HCT116 (cell line): ENCODE measurements around the gene CTSG. TPM values are rescaled to one million over a fixed set of nuclear protein-coding genes. Genes with fewer than 3 reads are reported as not detected.
"Not testable (repeated sequence)": the region's sequence is repeated elsewhere in the genome, so short reads cannot be mapped to it uniquely, and the experiment has no call there.

Experiments used
- ATAC-seq: fragments of 200-7000 bp; cut with Tn5 transposase; 2 replicates; pipeline ENCODE4 v1.9.1; 2020; ENCODE audit warnings: mild to moderate bottlenecking, moderate library complexity
- BruUV-seq: library from RNA; stranded (reverse); fragments of 400-500 nt; replicated peaks from 2 replicates; lab custom pipeline; 2021; lab: Mats Ljungman, UMichigan
- CTCF ChIA-PET: fragments of 300-600 bp; sonication (Branson Sonifier 250); formaldehyde crosslinking; loops from one replicate; lab custom pipeline; 2021; ENCODE audit warnings: antibody characterized with exemption; lab: Charles Lee
- POLR2A ChIA-PET: fragments of 300-600, 350-600 bp; sonication (Branson Sonifier 250); formaldehyde crosslinking; loops from one replicate; lab custom pipeline; 2021; ENCODE audit warnings: antibody characterized with exemption; lab: Charles Lee
- RAD21 ChIA-PET, 2 experiments: fragments of 300-600 bp; sonication (Branson Sonifier 250); formaldehyde crosslinking; loops; one replicate each; lab custom pipeline; 2023; ENCODE audit warnings: low total read pairs in 2 of 2; ENCODE audit not compliant: uncharacterized antibody in 2 of 2, unreplicated experiment in 2 of 2, low non-redundant PET in 1 of 2; lab: Charles Lee
- DNase-seq: peaks from one replicate; pipeline ENCODE4 v3.0.0-alpha.2; 2010; ENCODE audit warnings: low read depth, low spot score
- H2AFZ ChIP-seq: fragments of 200-600 bp; shearing (Covaris generic), sonication (generic); 2 replicates; pipeline ENCODE4 v1.6.1; 2017; ENCODE audit warnings: low read depth, mixed run types, mixed read lengths, antibody characterized with exemption, low read length; ENCODE audit not compliant: poor library complexity, severe bottlenecking
- H3K27ac ChIP-seq: 2 replicates; pipeline ENCODE4 v1.5.1; 2012; ENCODE audit warnings: low read depth, low read length
- H3K27me3 ChIP-seq: fragments of 200-600 bp; sonication (generic); 2 replicates; pipeline ENCODE4 v1.6.1; 2016; ENCODE audit warnings: mixed run types, low read length, mixed read lengths; ENCODE audit not compliant: insufficient read depth
- H3K36me3 ChIP-seq, 2 experiments: fragments of 200-500 bp in 1 of 2; fragments of 200-600 bp in 1 of 2; sonication (Bioruptor generic) in 1 of 2; sonication (generic) in 1 of 2; 2 replicates each; pipeline versions ENCODE4 v1.5.1 to v1.6.1; 2014 to 2016; ENCODE audit warnings: low read length in 2 of 2, inconsistent platforms in 1 of 2, mixed read lengths in 1 of 2, mixed run types in 1 of 2; ENCODE audit not compliant: insufficient read depth in 2 of 2, control insufficient read depth in 1 of 2
- H3K4me1 ChIP-seq, 2 experiments: fragments of 200-600 bp in 1 of 2; sonication (generic) in 1 of 2; 2 replicates each; pipeline versions ENCODE4 v1.5.1 to v1.6.1; 2012 to 2017; ENCODE audit warnings: low read length in 2 of 2, inconsistent platforms in 1 of 2, mild to moderate bottlenecking in 1 of 2, mixed read lengths in 1 of 2, mixed run types in 1 of 2, moderate library complexity in 1 of 2; ENCODE audit not compliant: insufficient read depth in 2 of 2, control insufficient read depth in 1 of 2
- H3K4me2 ChIP-seq: fragments of 200-600 bp; sonication (generic); 2 replicates; pipeline ENCODE4 v1.6.1; 2017; ENCODE audit warnings: mixed run types, low read length, mixed read lengths
- H3K4me3 ChIP-seq, 2 experiments: fragments of 200-600 bp in 1 of 2; sonication (generic) in 1 of 2; replicated peaks in 1 of 2; 2 replicates each; pipeline ENCODE4 v1.5.1; 2011 to 2016; ENCODE audit warnings: low read length in 2 of 2, control low read depth in 1 of 2, low read depth in 1 of 2, mild to moderate bottlenecking in 1 of 2, mixed read lengths in 1 of 2, mixed run types in 1 of 2
- H3K79me2 ChIP-seq: fragments of 200-600 bp; sonication (generic); 2 replicates; pipeline ENCODE4 v1.6.1; 2017; ENCODE audit warnings: mild to moderate bottlenecking, mixed run types, low read length, moderate library complexity, mixed read lengths; ENCODE audit not compliant: insufficient read depth
- H3K9ac ChIP-seq: fragments of 200-600 bp; sonication (generic); 2 replicates; pipeline ENCODE4 v1.6.1; 2016; ENCODE audit warnings: low read length, mixed read lengths
- H3K9me2 ChIP-seq: fragments of 200-600 bp; sonication (generic), shearing (Covaris generic); 2 replicates; pipeline ENCODE4 v1.6.1; 2017; ENCODE audit warnings: mixed run types, mild to moderate bottlenecking, moderate library complexity; ENCODE audit not compliant: insufficient read depth
- H3K9me3 ChIP-seq, 2 experiments: fragments of 200-500 bp in 1 of 2; fragments of 200-600 bp in 1 of 2; sonication (Bioruptor generic) in 1 of 2; sonication (generic) in 1 of 2; 2 replicates each; pipeline ENCODE4 v1.6.1; 2014 to 2017; ENCODE audit warnings: low read length in 2 of 2, mixed read lengths in 2 of 2, inconsistent platforms in 1 of 2, low read depth in 1 of 2, mild to moderate bottlenecking in 1 of 2, mixed run types in 1 of 2, moderate library complexity in 1 of 2; ENCODE audit not compliant: control insufficient read depth in 1 of 2, insufficient read depth in 1 of 2
- H4K20me1 ChIP-seq: fragments of 200-600 bp; sonication (generic), shearing (Covaris generic); 2 replicates; pipeline ENCODE4 v1.6.1; 2017; ENCODE audit warnings: mixed run types, mild to moderate bottlenecking, moderate library complexity; ENCODE audit not compliant: insufficient read depth
- ZFX ChIP-seq: fragments of 450-650 bp; IDR thresholded peaks from 2 replicates; pipeline ENCODE4 v1.6.1; 2017
- intact Hi-C: fragments of 100-400 bp; cut with micrococcal nuclease; formaldehyde crosslinking; loops from 2 replicates; pipeline ENCODE4 v1.10.0; 2022
- total RNA-seq: library from RNA; stranded (reverse); gene quantifications from one replicate; pipeline ENCODE4 v1.2.1, GENCODE V29; 2021; ENCODE audit not compliant: unreplicated experiment

The CTSG gene
- total RNA-seq, 1 experiment from 2014 or later: not detected

- DNase-seq (no peak), ATAC-seq (no peak)
- no TSS peak for BruUV-seq
- ChIA-PET POLR2A (no interaction called here), CTCF (no interaction called here), RAD21 (no interaction called here)
- Histone ChIP-seq H3K27me3 (peaks cover 5% of the 10 kb centered on the region; the same call in 1 of the 2 replicates), H3K36me3 (no peaks in the 10 kb centered on the region), H3K27ac (no peak overlapping the region), H3K9me2 (no peaks in the 10 kb centered on the region), H4K20me1 (no peaks in the 10 kb centered on the region), H3K9ac (no peak overlapping the region), H3K4me3 (no peak overlapping the region), H3K4me2 (no peak overlapping the region), H3K9me3 (no peaks in the 10 kb centered on the region), H3K79me2 (no peaks in the 10 kb centered on the region), H3K4me1 (no peaks in the 10 kb centered on the region), H2AFZ (no peak overlapping the region)
- no peak for TF ChIP-seq ZFX
- intact Hi-C loops: no loop called here
Measured at GRCh38 chr14:24534286-24534685, 41.8 kb downstream of the CTSG start.

- CTCF ChIA-PET, ATAC-seq, intact Hi-C loops, H3K36me3 ChIP-seq, H3K9ac ChIP-seq, H3K27ac ChIP-seq, H2AFZ ChIP-seq, H3K27me3 ChIP-seq, BruUV-seq, RAD21 ChIA-PET, H3K9me3 ChIP-seq, DNase-seq, POLR2A ChIA-PET, H3K4me1 ChIP-seq, H3K79me2 ChIP-seq, H4K20me1 ChIP-seq, H3K9me2 ChIP-seq: not testable (repeated sequence)
- H3K4me3 ChIP-seq: peak overlapping the region; percentile 19 to 33
- peak overlapping the region; percentile 60 for H3K4me2 ChIP-seq
Measured at GRCh38 chr14:24525877-24526620, 50.0 kb downstream of the CTSG start.

Other genes with a start within 250 kb of the CTSG start
- gene ADCY4, start 241.2 kb downstream of the CTSG start, total RNA-seq: 0.86 TPM
- not detected for gene RIPK3, start 236.3 kb downstream of the CTSG start, total RNA-seq
- gene NFATC4, start 208.1 kb downstream of the CTSG start, total RNA-seq: 7.6 TPM
- gene NYNRIN, start 177.2 kb downstream of the CTSG start, total RNA-seq: 0.27 TPM
- gene CBLN3, start 146.6 kb downstream of the CTSG start, total RNA-seq: 2.0 TPM
- gene KHNYN, start 146.3 kb downstream of the CTSG start, total RNA-seq: 50.1 TPM
- gene SDR39U1, start 133.5 kb downstream of the CTSG start, total RNA-seq: 61.8 TPM
- not detected for gene CMA1, start 68.0 kb downstream of the CTSG start, total RNA-seq
- gene GZMH, start 33.4 kb upstream of the CTSG start, total RNA-seq: not detected
- gene GZMB, start 57.9 kb upstream of the CTSG start, total RNA-seq: 0.74 TPM